SK-N-SH (cell line): ENCODE results near the gene KCNIP4. TPM values are rescaled to one million over a fixed set of nuclear protein-coding genes. Genes with fewer than 3 reads are reported as not detected.

Experiments used
- CTCF ChIA-PET: fragments of 300-600, 350-600 bp; formaldehyde crosslinking; extraction: SDS; loops from one replicate; lab custom pipeline; 2021; lab: Yijun Ruan, JAX
- POLR2A ChIA-PET: fragments of 350-600 bp; sonication (Branson Sonifier 250); formaldehyde crosslinking; extraction: SDS; loops from one replicate; lab custom pipeline; 2020; ENCODE audit warnings: antibody characterized with exemption, inconsistent platforms; lab: Yijun Ruan, JAX
- DNase-seq: peaks from one replicate; pipeline ENCODE4 v3.0.0; 2012
- H2AFZ ChIP-seq: fragments of 200-600 bp; sonication (generic); 2 replicates; pipeline ENCODE4 v1.8.1; 2016; ENCODE audit warnings: antibody characterized with exemption, mild to moderate bottlenecking, low read depth
- H3F3A ChIP-seq: fragments of 200-600 bp; sonication (generic); replicated peaks from 2 replicates; pipeline ENCODE3; 2016; ENCODE audit warnings: antibody characterized with exemption, mild to moderate bottlenecking; ENCODE audit not compliant: insufficient read depth
- H3K27ac ChIP-seq, 2 experiments: fragments of 200-500 bp in 1 of 2; fragments of 200-600 bp in 1 of 2; sonication (Bioruptor generic) in 1 of 2; sonication (generic), shearing (Covaris generic) in 1 of 2; 2 replicates each; pipeline versions ENCODE4 v1.5.1 to v1.6.1; 2014 to 2016; ENCODE audit warnings: low read depth in 2 of 2, inconsistent platforms in 1 of 2, low read length in 1 of 2, mild to moderate bottlenecking in 1 of 2, mixed read lengths in 1 of 2
- H3K27me3 ChIP-seq: fragments of 200-600 bp; sonication (generic), shearing (Covaris generic); 2 replicates; pipeline ENCODE4 v1.6.1; 2016; ENCODE audit warnings: mixed run types; ENCODE audit not compliant: insufficient read depth
- H3K36me3 ChIP-seq, 2 experiments: fragments of 200-500 bp in 1 of 2; fragments of 200-600 bp in 1 of 2; sonication (Bioruptor generic) in 1 of 2; sonication (generic) in 1 of 2; replicated peaks in 1 of 2; 2 replicates each; pipeline versions ENCODE3 to v1.5.1; 2014 to 2016; ENCODE audit warnings: low read length in 1 of 2, mild to moderate bottlenecking in 1 of 2; ENCODE audit not compliant: insufficient read depth in 2 of 2, control insufficient read depth in 1 of 2
- H3K4me1 ChIP-seq, 2 experiments: fragments of 200-500 bp in 1 of 2; fragments of 200-600 bp in 1 of 2; sonication (Bioruptor generic) in 1 of 2; sonication (generic), shearing (Covaris generic) in 1 of 2; 2 replicates each; pipeline versions ENCODE4 v1.5.1 to v1.6.1; 2014 to 2016; ENCODE audit warnings: low read depth in 1 of 2, low read length in 1 of 2, mixed run types in 1 of 2; ENCODE audit not compliant: insufficient read depth in 2 of 2, control insufficient read depth in 1 of 2
- H3K4me2 ChIP-seq: fragments of 200-600 bp; sonication (generic), shearing (Covaris generic); 2 replicates; pipeline ENCODE4 v1.6.1; 2017; ENCODE audit warnings: mixed run types
- H3K4me3 ChIP-seq, 2 experiments: fragments of 200-500 bp in 1 of 2; fragments of 200-600 bp in 1 of 2; sonication (Bioruptor generic) in 1 of 2; sonication (generic), shearing (Covaris generic) in 1 of 2; 2 replicates each; pipeline versions ENCODE4 v1.5.1 to v1.8.1; 2014 to 2016; ENCODE audit warnings: low read depth in 2 of 2, inconsistent platforms in 1 of 2, low read length in 1 of 2, mild to moderate bottlenecking in 1 of 2, mixed read lengths in 1 of 2, moderate library complexity in 1 of 2
- H3K79me2 ChIP-seq: fragments of 200-600 bp; sonication (generic); 2 replicates; pipeline ENCODE4 v1.8.1; 2017; ENCODE audit warnings: mild to moderate bottlenecking; ENCODE audit not compliant: insufficient read depth
- H3K9ac ChIP-seq: fragments of 200-600 bp; sonication (generic); 2 replicates; pipeline ENCODE4 v1.6.1; 2017; ENCODE audit warnings: mixed run types
- H3K9me2 ChIP-seq: fragments of 200-600 bp; sonication (generic); 2 replicates; pipeline ENCODE4 v1.6.1; 2017; ENCODE audit warnings: mixed run types
- H3K9me3 ChIP-seq: fragments of 200-600 bp; sonication (generic); 2 replicates; pipeline ENCODE4 v1.6.1; 2017; ENCODE audit warnings: mixed run types, mild to moderate bottlenecking, moderate library complexity
- H4K20me1 ChIP-seq: fragments of 200-600 bp; sonication (generic); 2 replicates; pipeline ENCODE4 v1.6.1; 2017; ENCODE audit warnings: mild to moderate bottlenecking, mixed run types; ENCODE audit not compliant: insufficient read depth
- CHD2 ChIP-seq: fragments of 150-350 bp; IDR thresholded peaks from 2 replicates; pipeline ENCODE4 v1.6.1; 2018; ENCODE audit warnings: low read length; ENCODE audit not compliant: partially characterized antibody
- EP300 ChIP-seq, 2 experiments: IDR thresholded peaks; 2 replicates each; pipeline versions ENCODE4 v1.4.0 to v1.6.1; 2012; ENCODE audit warnings: borderline replicate concordance in 1 of 2, low read depth in 1 of 2, low read length in 1 of 2
- EZH2phosphoT487 ChIP-seq: fragments of 200-600 bp; sonication (generic); IDR thresholded peaks from 2 replicates; pipeline ENCODE4 v1.6.1; 2017; ENCODE audit warnings: low read depth, mixed run types, mild to moderate bottlenecking, antibody characterized with exemption, moderate library complexity, borderline replicate concordance
- FOSL2 ChIP-seq: IDR thresholded peaks from 2 replicates; pipeline ENCODE4 v1.4.0; 2012; ENCODE audit warnings: low read depth, mild to moderate bottlenecking, moderate library complexity, borderline replicate concordance
- FOXJ3 ChIP-seq: sonication (generic); formaldehyde crosslinking; IDR thresholded peaks from 2 replicates; pipeline ENCODE4 v1.5.1; 2020; ENCODE audit warnings: mild to moderate bottlenecking, missing genetic modification reagents
- GABPA ChIP-seq: IDR thresholded peaks from 2 replicates; pipeline ENCODE4 v1.4.0; 2012; ENCODE audit warnings: low read depth, mild to moderate bottlenecking
- GATA2 ChIP-seq: sonication (generic); formaldehyde crosslinking; IDR thresholded peaks from 2 replicates; pipeline ENCODE4 v1.5.0; 2020; ENCODE audit warnings: mild to moderate bottlenecking, missing genetic modification reagents
- JUND ChIP-seq: IDR thresholded peaks from 2 replicates; pipeline ENCODE4 v1.4.0; 2012
- MXI1 ChIP-seq: IDR thresholded peaks from 2 replicates; pipeline ENCODE4 v1.6.1; 2012; ENCODE audit warnings: mild to moderate bottlenecking, low read depth, low read length, improper control_type of control experiment
- NFIC ChIP-seq: IDR thresholded peaks from 2 replicates; pipeline ENCODE4 v1.4.0; 2012; ENCODE audit warnings: borderline replicate concordance
- POLR2AphosphoS5 ChIP-seq: IDR thresholded peaks from 2 replicates; pipeline ENCODE4 v1.6.1; 2012; ENCODE audit warnings: low read depth, low read length
- RCOR1 ChIP-seq: fragments of 150-350 bp; IDR thresholded peaks from 2 replicates; pipeline ENCODE4 v1.6.1; 2017; ENCODE audit warnings: antibody characterized with exemption, low read length
- RFX5 ChIP-seq: IDR thresholded peaks from 2 replicates; pipeline ENCODE4 v1.6.1; 2012; ENCODE audit warnings: mild to moderate bottlenecking, improper control_type of control experiment, low read length
- SMC3 ChIP-seq: IDR thresholded peaks from 2 replicates; pipeline ENCODE4 v1.6.1; 2012; ENCODE audit warnings: low read depth, low read length, improper control_type of control experiment
- YY1 ChIP-seq: IDR thresholded peaks from 2 replicates; pipeline ENCODE4 v1.4.0; 2012; ENCODE audit warnings: low read depth, mild to moderate bottlenecking
- WGBS: methylation state at CpG from one replicate; pipeline ENCODE4 v1.1.6; 2017; ENCODE audit warnings: low lambda C conversion rate; 5-methylcytosine and 5-hydroxymethylcytosine counted together
- polyA plus RNA-seq, 3 experiments: library from polyadenylated mRNA; depleted of rRNA; stranded (reverse); fragments of >200 nt; gene quantifications; 2 replicates each; pipeline ENCODE4 v1.2.3, GENCODE V29; 2012
- TF ChIP-seq, protein P1 (sequence below): IDR thresholded peaks from 2 replicates; pipeline ENCODE4 v1.4.0; 2012; ENCODE audit warnings: low read depth
- TF ChIP-seq, protein P2 (sequence below): fragments of 150-350 bp; IDR thresholded peaks from 2 replicates; pipeline ENCODE4 v1.6.1; 2016; ENCODE audit warnings: mild to moderate bottlenecking, low read depth, low read length
- TF ChIP-seq, protein P3 (sequence below): IDR thresholded peaks from 2 replicates; pipeline ENCODE4 v1.4.0; 2012; ENCODE audit warnings: low read depth, borderline replicate concordance
- TF ChIP-seq, protein P4 (sequence below): IDR thresholded peaks from 2 replicates; pipeline ENCODE4 v1.6.1; 2012; ENCODE audit warnings: mild to moderate bottlenecking, low read depth, low read length, moderate library complexity
- TF ChIP-seq, protein P5 (sequence below): fragments of 150-350 bp; IDR thresholded peaks from 2 replicates; pipeline ENCODE4 v1.6.1; 2017; ENCODE audit warnings: antibody characterized with exemption, low read length, low read depth, borderline replicate concordance

KCNIP4 gene
- polyA plus RNA-seq, 1 of the 3 experiments (the other 2 are of a cell fraction), result 0.18 TPM

- Histone ChIP-seq H3K79me2 (no peaks in the 10 kb centered on the region), H3K27ac (no peak overlapping the region), H3K9me2 (no peaks in the 10 kb centered on the region), H3K36me3 (no peaks in the 10 kb centered on the region)
- CTCF ChIA-PET, result interaction anchor here (1.0 to 1.6 kb wide), 2 partner anchors 10 kb away, joined by 4 read pairs; no protein-coding TSS in a partner anchor
- POLR2A ChIA-PET, result no interaction called here
- TF ChIP-seq NFIC (no peak), EP300 (IDR thresholded peaks at IDR 0.05; ENCODE audit: borderline replicate concordance in 1 of 2, low read depth in 1 of 2, low read length in 1 of 2) (peak in 1 of 2 experiments; percentile 41; a peak in 1 of 4 replicates), POLR2AphosphoS5 (no peak), YY1 (no peak), RFX5 (no peak), RCOR1 (peak; percentile 70; the same call in 1 of the 2 replicates), MXI1 (no peak), JUND (no peak), GATA2 (CRISPR knock-in tag) (peak; percentile 69), FOXJ3 (CRISPR knock-in tag) (no peak), SMC3 (no peak), FOSL2 (no peak), CHD2 (no peak), GABPA (no peak), EZH2phosphoT487 (no peak)
- TF ChIP-seq, protein P1, sequence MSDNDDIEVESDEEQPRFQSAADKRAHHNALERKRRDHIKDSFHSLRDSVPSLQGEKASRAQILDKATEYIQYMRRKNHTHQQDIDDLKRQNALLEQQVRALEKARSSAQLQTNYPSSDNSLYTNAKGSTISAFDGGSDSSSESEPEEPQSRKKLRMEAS, result no peak
- TF ChIP-seq, protein P2, sequence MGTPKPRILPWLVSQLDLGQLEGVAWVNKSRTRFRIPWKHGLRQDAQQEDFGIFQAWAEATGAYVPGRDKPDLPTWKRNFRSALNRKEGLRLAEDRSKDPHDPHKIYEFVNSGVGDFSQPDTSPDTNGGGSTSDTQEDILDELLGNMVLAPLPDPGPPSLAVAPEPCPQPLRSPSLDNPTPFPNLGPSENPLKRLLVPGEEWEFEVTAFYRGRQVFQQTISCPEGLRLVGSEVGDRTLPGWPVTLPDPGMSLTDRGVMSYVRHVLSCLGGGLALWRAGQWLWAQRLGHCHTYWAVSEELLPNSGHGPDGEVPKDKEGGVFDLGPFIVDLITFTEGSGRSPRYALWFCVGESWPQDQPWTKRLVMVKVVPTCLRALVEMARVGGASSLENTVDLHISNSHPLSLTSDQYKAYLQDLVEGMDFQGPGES, result no peak
- TF ChIP-seq, protein P3, sequence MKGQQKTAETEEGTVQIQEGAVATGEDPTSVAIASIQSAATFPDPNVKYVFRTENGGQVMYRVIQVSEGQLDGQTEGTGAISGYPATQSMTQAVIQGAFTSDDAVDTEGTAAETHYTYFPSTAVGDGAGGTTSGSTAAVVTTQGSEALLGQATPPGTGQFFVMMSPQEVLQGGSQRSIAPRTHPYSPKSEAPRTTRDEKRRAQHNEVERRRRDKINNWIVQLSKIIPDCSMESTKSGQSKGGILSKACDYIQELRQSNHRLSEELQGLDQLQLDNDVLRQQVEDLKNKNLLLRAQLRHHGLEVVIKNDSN, result no peak
- TF ChIP-seq, all 33 proteins: peak for 3
- DNase-seq, result no peak
- Histone ChIP-seq H4K20me1 (no peaks in the 10 kb centered on the region), H2AFZ (no peak overlapping the region), H3K4me2 (no peak overlapping the region), H3K9ac (no peak overlapping the region), H3K4me1 (peaks cover 0 to 4% of the 10 kb centered on the region in 2 experiments; a peak in 1 of 4 replicates), H3F3A (no peaks in the 10 kb centered on the region), H3K4me3 (no peak overlapping the region), H3K27me3 (no peaks in the 10 kb centered on the region), H3K9me3 (0 out of 2 replicates have a peak, but pooled peaks cover 3% of the 10 kb centered on the region)
- WGBS, result 0% methylated on average over 1 of the region's 1 CpG
Observed at GRCh38 chr4:21320034-21320433, 628.5 kb downstream of the KCNIP4 start.

DNA sequence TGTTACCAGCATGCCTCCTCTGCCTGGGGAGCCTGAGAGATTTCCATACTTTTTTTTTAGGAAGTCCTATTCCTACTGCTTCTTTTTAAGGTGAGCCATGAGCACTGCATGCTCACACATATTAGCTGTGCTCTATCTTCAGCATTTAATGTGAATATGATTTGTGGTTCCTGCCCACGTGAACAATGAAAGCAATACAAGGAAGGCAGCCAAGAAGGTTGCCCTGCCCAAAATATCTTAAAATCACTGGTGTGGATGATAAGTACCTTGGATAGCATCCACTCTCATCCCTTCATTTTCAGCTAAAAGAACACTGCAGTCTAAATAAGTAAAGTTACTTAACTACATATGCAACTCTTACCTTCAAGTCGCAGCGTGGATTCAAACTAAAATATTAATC, 640.9 kb downstream of the KCNIP4 start:
- H3K27me3 ChIP-seq, result no peaks in the 10 kb centered on the region; the same call in 1 of the 2 replicates
- peaks cover 0 to 3% of the 10 kb centered on the region in 2 experiments; a peak in 1 of 4 replicates for H3K4me1 ChIP-seq
- H2AFZ ChIP-seq, result no peak overlapping the region
- ChIA-PET CTCF (no interaction called here), POLR2A (no interaction called here)
- no peak overlapping the region for H3K27ac ChIP-seq
- H3K36me3 ChIP-seq, result no peaks in the 10 kb centered on the region
- H3K9me2 ChIP-seq, result no peaks in the 10 kb centered on the region
- no peaks in the 10 kb centered on the region for H4K20me1 ChIP-seq
- no peaks in the 10 kb centered on the region for H3F3A ChIP-seq
- no peak overlapping the region for H3K4me2 ChIP-seq
- DNase-seq, result no peak
- WGBS, result 30% methylated on average over 3 of the region's 3 CpGs
- no peak overlapping the region for H3K9ac ChIP-seq
- no peaks in the 10 kb centered on the region for H3K79me2 ChIP-seq
- TF ChIP-seq, protein P4, sequence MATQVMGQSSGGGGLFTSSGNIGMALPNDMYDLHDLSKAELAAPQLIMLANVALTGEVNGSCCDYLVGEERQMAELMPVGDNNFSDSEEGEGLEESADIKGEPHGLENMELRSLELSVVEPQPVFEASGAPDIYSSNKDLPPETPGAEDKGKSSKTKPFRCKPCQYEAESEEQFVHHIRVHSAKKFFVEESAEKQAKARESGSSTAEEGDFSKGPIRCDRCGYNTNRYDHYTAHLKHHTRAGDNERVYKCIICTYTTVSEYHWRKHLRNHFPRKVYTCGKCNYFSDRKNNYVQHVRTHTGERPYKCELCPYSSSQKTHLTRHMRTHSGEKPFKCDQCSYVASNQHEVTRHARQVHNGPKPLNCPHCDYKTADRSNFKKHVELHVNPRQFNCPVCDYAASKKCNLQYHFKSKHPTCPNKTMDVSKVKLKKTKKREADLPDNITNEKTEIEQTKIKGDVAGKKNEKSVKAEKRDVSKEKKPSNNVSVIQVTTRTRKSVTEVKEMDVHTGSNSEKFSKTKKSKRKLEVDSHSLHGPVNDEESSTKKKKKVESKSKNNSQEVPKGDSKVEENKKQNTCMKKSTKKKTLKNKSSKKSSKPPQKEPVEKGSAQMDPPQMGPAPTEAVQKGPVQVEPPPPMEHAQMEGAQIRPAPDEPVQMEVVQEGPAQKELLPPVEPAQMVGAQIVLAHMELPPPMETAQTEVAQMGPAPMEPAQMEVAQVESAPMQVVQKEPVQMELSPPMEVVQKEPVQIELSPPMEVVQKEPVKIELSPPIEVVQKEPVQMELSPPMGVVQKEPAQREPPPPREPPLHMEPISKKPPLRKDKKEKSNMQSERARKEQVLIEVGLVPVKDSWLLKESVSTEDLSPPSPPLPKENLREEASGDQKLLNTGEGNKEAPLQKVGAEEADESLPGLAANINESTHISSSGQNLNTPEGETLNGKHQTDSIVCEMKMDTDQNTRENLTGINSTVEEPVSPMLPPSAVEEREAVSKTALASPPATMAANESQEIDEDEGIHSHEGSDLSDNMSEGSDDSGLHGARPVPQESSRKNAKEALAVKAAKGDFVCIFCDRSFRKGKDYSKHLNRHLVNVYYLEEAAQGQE, result no peak; the same call in 1 of the 2 replicates
- TF ChIP-seq, protein P5, sequence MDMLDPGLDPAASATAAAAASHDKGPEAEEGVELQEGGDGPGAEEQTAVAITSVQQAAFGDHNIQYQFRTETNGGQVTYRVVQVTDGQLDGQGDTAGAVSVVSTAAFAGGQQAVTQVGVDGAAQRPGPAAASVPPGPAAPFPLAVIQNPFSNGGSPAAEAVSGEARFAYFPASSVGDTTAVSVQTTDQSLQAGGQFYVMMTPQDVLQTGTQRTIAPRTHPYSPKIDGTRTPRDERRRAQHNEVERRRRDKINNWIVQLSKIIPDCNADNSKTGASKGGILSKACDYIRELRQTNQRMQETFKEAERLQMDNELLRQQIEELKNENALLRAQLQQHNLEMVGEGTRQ, result no peak
- no peak for TF ChIP-seq MXI1
- TF ChIP-seq FOSL2, result no peak
- TF ChIP-seq GATA2 (CRISPR knock-in tag), result no peak
- no peak overlapping the region for H3K4me3 ChIP-seq
- H3K9me3 ChIP-seq, result no peaks in the 10 kb centered on the region
